Measurements from ENCODE around the gene XPC. TPM values are rescaled to one million over a fixed set of nuclear protein-coding genes. Genes with fewer than 3 reads are reported as not detected.

The XPC gene
- total and polyA plus RNA-seq, 2 of the 8 experiments (the other 6 are each of a cell fraction or from before 2014, with no cell fraction given) = 8.8 to 27.3 TPM

DNA sequence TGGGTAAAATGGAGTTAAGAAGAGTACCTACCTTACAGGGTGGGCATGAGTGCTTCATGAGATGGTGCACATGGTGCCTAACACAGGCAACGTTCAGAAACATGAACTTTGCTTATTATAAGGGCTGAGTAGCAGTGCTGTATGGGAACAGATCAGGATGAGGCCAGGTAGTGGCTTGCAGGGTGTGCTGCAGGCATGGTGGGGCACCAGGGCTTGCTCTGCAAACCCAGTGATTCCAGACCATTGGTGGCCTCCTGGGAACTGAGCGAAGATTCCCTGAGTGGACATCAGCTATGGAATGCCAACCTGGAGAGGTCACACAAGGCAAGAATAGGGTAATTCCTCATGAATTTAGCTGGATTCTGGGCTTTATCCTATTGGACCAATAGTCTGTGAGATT, 37.7 kb downstream of the XPC start:
- CTCF ChIA-PET (ENCODE audit: partially characterized antibody) = interaction anchor here (0.6 to 1.0 kb wide), 2 partner anchors 26 to 327 kb away, joined by 3 read pairs; no protein-coding TSS in a partner anchor
- TF ChIP-seq NRF1 (IDR thresholded peaks at IDR 0.05; ENCODE audit: low read depth, low read length) (no peak), CTBP2 (IDR thresholded peaks at IDR 0.05; ENCODE audit: borderline replicate concordance, insufficient read depth, insufficient read length, low read length) (no peak), KDM1A (IDR thresholded peaks at IDR 0.05; ENCODE audit: borderline replicate concordance, low read length) (no peak)
- TF ChIP-seq, protein P1, sequence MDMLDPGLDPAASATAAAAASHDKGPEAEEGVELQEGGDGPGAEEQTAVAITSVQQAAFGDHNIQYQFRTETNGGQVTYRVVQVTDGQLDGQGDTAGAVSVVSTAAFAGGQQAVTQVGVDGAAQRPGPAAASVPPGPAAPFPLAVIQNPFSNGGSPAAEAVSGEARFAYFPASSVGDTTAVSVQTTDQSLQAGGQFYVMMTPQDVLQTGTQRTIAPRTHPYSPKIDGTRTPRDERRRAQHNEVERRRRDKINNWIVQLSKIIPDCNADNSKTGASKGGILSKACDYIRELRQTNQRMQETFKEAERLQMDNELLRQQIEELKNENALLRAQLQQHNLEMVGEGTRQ (IDR thresholded peaks at IDR 0.05; ENCODE audit: low read length) = no peak

More for the DNA sequence above, 37.7 kb downstream of the XPC start:
- Histone ChIP-seq H3K4ac (replicated peaks; ENCODE audit: insufficient read length, low read depth, low read length) (no peak overlapping the region), H3K14ac (ENCODE audit: insufficient read length) (no peak overlapping the region), H3K18ac (ENCODE audit: extremely low read depth, low read length) (no peak overlapping the region), H3K79me2 (ENCODE audit: control insufficient read depth in 1 of 2, insufficient read depth in 2 of 2, low read length in 2 of 2) (no peaks in the 10 kb centered on the region), H2AK5ac (ENCODE audit: low read depth, low read length) (no peak overlapping the region), H3K9me3 (ENCODE audit: insufficient read depth in 2 of 2, low read depth in 1 of 2, low read length in 1 of 2) (no peaks in the 10 kb centered on the region), H3K56ac (replicated peaks; ENCODE audit: insufficient read length, low read depth, low read length) (no peak overlapping the region), H3K4me2 (ENCODE audit: insufficient read depth in 1 of 2, low read depth in 2 of 2, low read length in 2 of 2) (no peak overlapping the region), H3K4me3 (ENCODE audit: extremely low read depth in 1 of 4, insufficient read depth in 2 of 4, low read depth in 3 of 4, low read length in 4 of 4) (no peak overlapping the region), H3K27me3 (replicated peaks in 1 of 4; ENCODE audit: control insufficient read depth in 3 of 4, extremely low read depth in 1 of 4, insufficient read depth in 3 of 4, low read length in 3 of 4) (no peaks in the 10 kb centered on the region), H2BK15ac (ENCODE audit: low read length) (no peak overlapping the region), H3K36me3 (ENCODE audit: control insufficient read depth in 2 of 4, insufficient read depth in 4 of 4, low read length in 3 of 4) (peaks cover 0 to 11% (median 8%) of the 10 kb centered on the region in 4 experiments; a peak in 4 of 8 replicates), H3K9ac (replicated peaks in 1 of 4; ENCODE audit: extremely low read depth in 1 of 4, low read depth in 3 of 4, low read length in 3 of 4) (no peak overlapping the region), H2BK5ac (ENCODE audit: low read depth, low read length) (no peak overlapping the region), H3K4me1 (replicated peaks in 1 of 4; ENCODE audit: control insufficient read depth in 3 of 4, insufficient read depth in 4 of 4, low read length in 3 of 4) (no peaks in the 10 kb centered on the region; a peak in 3 of 7 replicates), H2BK120ac (replicated peaks; ENCODE audit: low read depth, low read length) (no peak overlapping the region), H2BK12ac (ENCODE audit: low read depth, low read length) (no peak overlapping the region), H4K91ac (replicated peaks; ENCODE audit: insufficient read length, low read length) (no peak overlapping the region), H3K23me2 (ENCODE audit: low read depth, low read length) (no peaks in the 10 kb centered on the region), H3K27ac (ENCODE audit: low read depth, low read length) (no peak overlapping the region), H2AFZ (ENCODE audit: low read length) (no peak overlapping the region), H2BK20ac (ENCODE audit: low read length) (no peak overlapping the region), H3K79me1 (ENCODE audit: low read depth, low read length) (no peaks in the 10 kb centered on the region), H4K5ac (ENCODE audit: insufficient read length, low read depth, low read length) (no peak overlapping the region), H3K23ac (ENCODE audit: insufficient read length) (no peak overlapping the region), H4K8ac (ENCODE audit: extremely low read depth, insufficient read depth, low read length) (no peak overlapping the region), H4K20me1 (replicated peaks in 1 of 2; ENCODE audit: control insufficient read depth in 1 of 2, insufficient read depth in 2 of 2, low read length in 2 of 2) (peaks cover 2 to 10% of the 10 kb centered on the region in 2 experiments)
- DNase-seq (ENCODE audit: low read depth in 1 of 2, low spot score in 2 of 2) = no peak
- POLR2A ChIA-PET (ENCODE audit: partially characterized antibody) = interaction anchor here (0.9 to 6.2 kb wide), 3 partner anchors 10 to 38 kb away, joined by 3 to 32 read pairs (median 3); partner anchors contain the start of genes CHCHD4, LSM3, TMEM43 and XPC
- FAIRE-seq = no peak
- 80% methylated on average over 2 of the region's 2 CpGs; no CpG with 5 or more reads in 1 of the 2 experiments for WGBS, 2 experiments (ENCODE audit: extremely low coverage in 1 of 2, insufficient coverage in 1 of 2, insufficient read length in 1 of 2, insufficient replicate concordance in 2 of 2, low coverage in 1 of 2, low lambda C conversion rate in 2 of 2, missing lambda C conversion rate in 1 of 2)

All from H1 (cell line).